GM21423 (cell line): Measurements from ENCODE around the gene CXCR1.
"Not testable (repeated sequence)": the region's sequence is repeated elsewhere in the genome, so short reads cannot be mapped to it uniquely, and the experiment has no call there.

ENCODE experiments used
- ATAC-seq: cut with Tn5 transposase; IDR thresholded peaks from one replicate; pipeline ENCODE4 v1.9.1; 2021; ENCODE audit warnings: mild to moderate bottlenecking, moderate library complexity; ENCODE audit not compliant: unreplicated experiment

CXCR1 gene

DNA sequence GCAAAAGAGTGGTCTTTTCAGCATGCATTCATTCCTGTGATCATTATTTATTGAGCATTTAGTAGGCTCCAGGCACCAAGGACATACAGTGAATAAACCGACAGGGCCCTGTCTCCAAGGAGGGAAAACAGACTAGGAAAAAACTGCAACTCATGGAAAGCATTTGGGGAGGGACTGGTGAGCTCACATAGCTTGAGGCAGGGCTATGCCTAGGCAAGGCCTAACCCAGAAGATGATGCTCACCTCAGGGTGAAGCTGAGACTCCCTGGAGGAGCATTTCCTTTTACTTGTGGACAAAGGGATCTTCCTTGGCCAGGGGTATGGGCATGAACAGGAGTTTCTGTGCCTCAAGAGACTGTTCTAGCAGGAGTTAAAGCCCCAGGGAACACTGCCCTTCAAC lies 3.9 kb downstream of the CXCR1 start:
- no peak for ATAC-seq

DNA sequence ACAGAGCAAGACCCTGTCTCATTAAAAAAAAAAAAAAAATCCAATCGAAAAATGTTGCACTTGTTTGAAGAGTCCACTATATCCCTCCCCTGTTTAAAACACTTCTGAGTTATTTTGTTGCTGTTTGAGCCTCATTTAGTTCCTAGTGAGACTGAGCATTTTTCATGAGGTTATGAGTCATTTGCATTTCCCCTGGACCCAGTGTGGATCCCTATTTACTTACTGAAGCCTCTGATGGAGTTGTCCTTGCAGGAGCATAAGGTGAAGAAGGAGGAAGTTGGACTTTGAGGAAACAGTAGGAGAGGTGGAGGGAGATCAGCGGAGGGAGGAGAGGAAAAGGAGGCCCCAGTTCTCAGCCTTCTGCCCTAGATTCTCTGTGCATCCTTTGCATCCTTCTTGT lies 5.1 kb downstream of the CXCR1 start:
- no peak for ATAC-seq

DNA sequence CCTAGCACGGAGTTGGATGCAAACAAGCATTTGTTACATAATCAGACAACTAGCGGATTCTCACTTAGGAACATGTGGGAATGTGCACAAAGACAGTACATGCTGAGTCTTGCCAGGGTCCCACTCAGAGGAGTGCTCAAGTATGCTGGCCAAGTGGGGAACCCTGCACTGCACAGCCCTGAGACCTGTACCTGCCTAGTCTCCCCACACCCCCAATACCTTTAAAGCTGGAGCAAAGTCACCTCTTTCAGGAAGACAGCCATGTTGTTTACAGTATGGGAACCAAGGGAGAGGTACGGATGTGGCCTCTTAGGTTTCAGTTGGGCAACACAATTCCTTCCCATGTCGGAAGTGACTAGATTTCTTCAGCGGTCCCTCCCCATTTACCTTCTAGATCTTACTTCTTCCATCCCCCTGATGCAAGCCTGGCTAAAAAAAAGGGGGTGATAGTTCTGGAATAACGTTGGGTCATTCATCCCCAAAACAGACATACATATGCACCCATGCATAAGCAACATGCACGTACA lies 10.7 kb downstream of the CXCR1 start:
- ATAC-seq = no peak

DNA sequence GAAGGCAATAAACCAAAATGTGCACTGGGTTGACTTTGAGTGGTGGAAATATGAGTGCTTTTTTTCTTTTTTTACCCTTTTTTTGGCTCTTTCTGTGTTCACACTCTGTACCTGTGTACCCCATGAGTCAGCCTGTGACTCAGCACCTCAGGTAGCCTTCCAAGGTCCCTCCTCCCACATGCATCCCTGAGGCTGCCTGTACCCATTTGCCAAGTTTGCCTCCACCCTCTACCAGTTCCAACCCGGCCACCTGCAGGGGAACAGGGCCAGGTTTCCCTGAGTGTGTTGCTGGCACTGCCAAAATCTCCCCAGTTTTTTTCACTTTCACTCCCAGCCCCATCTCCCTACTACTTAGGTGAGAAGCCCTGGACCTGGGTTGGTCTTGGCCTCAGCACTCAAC lies 14.0 kb downstream of the CXCR1 start:
- ATAC-seq = no peak

DNA sequence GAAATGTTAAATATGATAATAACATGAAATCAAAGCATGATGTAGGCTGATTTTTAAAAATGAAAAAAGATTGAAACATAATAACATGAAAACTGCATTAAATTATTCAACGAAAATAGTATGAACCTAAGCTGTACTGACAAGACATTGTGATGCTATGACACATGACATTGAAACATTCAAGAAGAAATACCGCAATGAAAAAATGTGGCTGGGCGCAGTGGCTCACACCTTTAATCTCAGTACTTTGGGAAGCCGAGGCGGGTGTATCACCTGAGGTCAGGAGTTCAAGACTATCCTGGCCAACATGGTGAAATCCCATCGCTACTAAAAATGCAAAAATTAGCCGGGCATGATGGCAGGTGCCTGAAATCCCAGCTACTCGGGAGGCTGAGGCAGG lies 14.6 kb downstream of the CXCR1 start:
- ATAC-seq = no peak

DNA sequence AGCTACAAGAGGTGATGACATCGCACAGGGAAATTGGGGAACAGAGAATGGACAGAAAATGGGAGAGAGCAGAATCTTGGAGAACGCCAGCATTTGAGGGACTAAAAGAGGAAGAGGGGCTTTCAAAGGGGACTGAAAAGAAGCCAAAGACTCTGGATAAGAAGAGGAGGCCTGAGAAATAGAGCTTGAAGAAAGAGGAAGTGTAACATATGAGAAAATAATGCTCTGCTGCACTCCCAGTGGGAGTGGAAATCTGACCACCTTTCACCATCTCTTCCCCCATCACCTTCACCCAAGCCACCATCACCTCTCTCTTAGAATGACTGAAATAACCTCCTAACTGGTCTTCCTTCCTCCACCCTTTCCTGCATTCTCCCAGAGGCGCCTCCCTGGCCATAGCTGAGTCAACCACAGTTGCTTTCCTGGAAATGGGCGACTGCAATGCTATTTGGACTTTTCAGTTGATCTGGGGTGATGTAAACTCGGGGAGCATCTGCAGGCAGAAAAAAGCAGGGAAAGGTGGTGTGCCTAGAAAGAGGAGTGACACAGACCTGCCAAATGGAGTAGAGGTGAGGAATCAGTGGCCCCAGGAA lies 16.8 kb downstream of the CXCR1 start:
- no peak for ATAC-seq

DNA sequence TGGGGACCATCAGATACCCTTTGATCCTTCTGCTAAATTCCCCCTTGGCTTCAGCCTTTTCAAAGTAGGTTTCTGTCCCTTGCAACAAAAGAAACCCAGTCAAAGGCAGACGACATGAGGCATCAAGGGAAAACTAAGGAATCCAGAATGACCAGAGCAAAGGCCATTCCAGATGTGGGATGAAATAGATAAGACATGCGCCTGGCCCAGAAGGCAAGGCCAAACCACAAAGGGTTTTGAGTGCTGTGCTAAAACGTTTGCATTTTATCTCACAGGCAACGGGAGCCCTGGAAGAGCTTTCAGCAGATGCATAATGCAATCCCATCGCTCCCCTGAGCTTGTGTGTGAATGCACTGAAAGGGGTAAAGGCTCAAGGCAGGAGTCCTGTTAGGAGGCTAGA lies 17.7 kb downstream of the CXCR1 start:
- ATAC-seq = no peak

DNA sequence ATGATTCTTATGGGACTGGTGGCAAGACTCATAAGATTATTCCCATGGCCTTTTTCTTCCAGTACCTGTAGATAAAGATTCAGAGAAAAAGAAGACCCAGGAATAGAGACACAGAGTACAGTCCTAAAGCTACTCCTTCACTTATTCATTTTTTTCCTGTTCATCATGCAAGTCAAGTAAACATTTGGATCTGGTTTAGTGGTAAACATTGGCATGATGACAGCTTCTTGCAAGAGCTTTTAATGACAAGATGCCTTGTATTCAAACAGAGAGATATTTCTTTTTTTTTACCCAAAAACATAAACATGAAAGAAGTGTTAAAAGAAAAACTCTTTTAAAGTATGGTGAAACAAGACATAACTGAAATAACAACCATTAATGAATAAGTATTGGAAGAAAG lies 20.7 kb downstream of the CXCR1 start:
- ATAC-seq = no peak

DNA sequence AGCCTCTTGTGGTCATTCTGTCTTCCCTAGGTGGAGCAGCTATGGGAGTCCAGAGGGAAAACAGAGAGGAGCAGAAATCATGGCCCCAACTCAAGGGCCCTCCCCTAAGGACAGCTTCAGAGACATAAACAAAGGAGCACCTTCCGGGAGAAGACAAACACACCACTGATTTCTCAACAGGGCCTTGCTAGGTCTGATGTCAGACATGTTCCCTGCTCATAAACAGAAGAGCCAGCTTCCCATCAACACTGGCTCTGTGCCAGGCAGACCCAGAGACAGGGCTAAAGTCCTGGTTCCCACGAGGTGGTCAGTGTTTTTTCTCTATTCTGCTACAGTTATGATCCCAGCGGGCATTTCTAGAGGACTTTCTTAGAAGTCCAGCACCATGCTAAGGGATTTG lies 21.6 kb downstream of the CXCR1 start:
- no peak for ATAC-seq

DNA sequence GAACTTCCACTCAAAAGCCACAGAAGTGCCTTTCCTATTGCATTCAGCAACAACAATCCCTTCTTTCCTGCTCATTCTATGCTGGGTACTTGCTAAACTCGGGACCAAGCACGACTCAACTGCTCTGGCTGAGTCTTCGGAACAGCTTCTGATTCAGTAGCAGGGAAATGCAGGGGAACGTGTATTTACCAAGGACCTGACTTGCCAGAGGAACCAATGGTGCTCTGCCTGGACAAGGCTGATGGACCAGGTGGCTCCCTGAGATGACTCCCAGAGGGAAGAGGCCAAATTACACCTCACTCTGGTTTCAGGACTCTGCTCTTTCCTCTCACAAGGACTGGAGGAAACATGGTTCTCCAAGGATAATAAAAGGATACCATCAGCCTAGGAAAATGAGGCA lies 28.7 kb downstream of the CXCR1 start:
- no peak for ATAC-seq

DNA sequence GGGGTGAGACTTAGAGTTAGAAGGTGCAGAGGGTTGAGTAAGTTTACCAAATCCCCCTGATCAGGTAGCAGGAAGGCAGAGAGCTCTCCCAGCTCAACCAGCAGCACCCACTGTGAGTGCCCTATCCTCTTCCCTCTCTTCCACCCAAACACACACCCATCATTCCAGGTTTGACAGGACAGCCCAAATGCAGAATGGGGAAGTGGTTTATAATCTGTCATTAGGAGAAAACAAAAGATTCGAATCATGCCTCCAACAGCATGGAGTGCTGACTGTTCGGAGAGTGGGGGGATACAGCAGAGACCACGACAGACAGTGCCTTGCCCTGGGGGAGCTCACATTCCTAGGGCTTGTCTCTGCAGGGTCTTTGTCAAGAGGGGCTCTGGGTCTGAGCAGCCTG lies 29.2 kb downstream of the CXCR1 start:
- ATAC-seq = no peak

DNA sequence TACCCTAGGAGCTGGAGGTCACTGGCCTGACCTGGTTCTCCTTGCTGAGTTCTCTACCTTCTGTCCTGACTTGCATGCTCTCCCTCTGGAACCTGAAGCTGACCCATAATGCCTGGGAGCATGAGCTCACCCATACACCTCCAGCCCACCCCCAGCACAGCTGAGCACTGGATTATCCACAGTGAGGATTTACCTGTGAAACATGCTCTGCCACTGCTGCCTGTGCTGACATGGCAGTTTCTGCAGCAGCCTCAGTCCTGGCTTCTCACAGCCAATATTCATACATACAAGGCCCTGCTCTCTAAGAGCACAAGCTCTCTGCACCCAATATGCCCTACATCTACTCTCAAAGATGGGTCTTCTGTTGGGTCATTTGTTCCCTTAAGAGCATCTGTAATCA lies 35.9 kb downstream of the CXCR1 start:
- ATAC-seq = no peak

DNA sequence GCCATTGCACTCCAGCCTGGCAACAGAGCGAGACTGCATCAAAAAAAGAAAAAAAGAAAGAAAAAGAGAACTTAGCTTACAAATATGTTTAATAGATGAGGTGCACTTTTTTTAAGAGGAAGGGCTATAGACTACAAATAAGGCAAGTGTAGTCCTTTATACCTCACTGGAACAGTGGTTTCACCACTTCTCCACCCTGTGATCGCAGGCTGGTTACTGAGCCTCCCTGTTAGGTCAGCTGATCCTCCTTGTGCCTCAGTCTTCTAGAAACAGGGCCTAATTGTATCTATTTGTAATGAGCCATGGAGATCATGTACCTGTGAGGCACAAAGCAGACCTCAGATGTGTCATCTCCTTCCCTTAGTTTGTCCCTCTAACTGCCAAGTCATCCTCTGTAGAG lies 36.4 kb downstream of the CXCR1 start:
- no peak for ATAC-seq

DNA sequence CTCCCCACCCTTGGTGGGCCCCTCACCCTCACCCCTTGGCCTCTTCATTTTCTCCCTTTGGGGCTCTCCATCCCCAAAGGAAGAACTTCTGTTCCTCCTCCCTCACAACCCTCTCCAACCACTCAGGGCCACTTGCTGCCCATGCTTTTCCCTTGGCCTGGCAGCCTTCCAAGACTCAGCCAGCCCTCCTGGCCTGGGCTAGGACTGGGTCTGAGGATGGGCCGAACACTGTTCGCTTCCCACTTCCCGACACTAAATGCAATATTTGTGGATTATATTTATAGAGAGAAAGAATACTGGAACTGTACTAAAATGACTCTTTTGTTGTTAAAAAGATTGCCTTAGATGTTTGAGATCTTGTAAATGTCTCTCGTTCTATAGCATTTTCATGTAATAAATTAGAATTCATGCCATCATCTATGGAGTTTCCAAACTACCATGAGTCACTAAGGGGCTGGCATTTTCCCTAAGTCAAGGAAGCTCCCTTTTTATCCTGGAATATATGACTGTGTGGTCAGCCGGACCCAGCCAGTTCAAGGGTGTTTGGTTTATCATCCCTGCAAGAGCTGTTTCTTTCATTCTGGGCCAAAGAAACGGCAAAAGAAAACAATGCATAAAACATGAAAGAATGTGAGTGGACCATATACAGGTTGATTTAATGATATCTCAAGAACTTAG lies 37.2 kb downstream of the CXCR1 start:
- no peak for ATAC-seq

DNA sequence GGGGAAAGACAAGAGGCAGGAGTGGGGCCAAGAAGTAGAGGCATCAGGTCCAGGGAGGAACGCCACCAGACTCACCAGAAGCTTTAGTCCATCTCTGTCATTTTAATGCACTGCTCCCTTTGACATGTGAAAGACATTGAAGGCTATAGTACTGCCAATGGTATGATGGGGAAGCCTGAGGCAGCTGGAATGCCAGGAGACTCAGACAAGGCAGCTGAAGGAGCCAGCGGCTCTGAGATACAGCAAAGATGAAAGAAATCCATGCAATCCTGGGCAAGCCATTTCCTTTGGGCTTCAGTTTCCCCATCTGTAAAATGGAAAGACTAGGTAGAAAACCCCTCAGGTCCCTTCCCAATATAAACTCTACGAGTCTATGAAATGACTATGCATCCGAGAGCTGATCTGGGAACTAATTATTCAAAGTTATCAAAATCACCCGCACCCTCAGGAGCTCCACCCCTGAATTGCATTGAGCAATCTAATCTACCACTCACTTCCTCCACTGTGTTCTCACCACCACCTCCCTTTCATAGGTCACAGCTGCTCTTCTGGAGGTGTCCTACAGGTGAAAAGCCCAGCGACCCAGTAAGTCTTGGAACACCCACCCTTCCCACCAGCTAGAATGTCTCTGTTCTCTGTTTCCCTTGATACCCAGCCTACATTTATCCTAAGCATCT lies 37.8 kb downstream of the CXCR1 start:
- ATAC-seq = no peak

DNA sequence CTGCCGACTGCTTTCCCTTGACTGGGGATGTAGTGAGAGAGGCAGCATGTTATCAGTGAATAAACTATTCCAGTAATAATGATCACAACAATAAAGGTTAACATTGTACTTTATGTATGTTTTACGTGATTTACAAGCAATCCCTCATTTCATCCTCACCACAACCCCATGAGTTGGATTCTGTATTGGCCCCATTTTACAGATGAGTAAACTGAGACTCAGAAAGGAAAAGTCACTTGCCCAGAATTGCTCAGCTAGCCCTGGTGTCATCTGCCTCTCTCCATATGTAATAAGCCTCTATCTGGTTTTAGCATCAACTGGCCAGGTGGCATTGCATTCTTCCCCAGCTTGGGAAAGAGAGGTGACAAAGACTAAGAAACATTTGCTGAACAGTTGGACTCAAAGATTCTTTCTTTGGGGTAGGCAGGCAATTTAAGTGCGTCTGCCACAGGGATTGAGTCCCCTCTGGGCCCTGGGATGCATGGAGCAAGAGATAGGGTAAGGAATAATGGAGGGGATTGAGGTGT lies 38.8 kb downstream of the CXCR1 start:
- no peak for ATAC-seq

DNA sequence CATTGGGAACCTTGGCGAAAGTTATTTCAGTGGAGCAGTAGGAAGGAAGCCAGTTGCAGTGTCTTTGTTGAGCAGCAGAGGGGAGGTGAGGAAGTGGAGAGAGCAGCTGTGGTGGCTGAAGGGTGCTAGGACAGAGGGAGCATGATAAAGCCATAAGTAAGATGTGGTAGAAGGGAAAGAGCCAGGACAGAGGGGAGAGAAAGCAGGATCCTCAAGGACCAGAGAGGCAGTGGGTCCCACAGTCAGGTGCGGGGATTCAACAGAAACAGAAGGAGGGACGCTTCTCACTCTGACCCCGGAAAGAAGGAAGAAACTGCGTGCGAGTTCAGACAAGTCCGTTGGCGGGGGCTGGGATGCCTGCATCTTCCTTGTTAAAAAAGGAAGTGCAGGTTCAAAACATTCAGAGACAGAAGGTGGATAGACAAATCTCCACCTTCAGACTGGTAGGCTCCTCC lies 41.1 kb downstream of the CXCR1 start, which contains the start of gene CXCR2:
TSS of gene CXCR2 (plus strand) at position 403 of the 455 bp plus-strand sequence. CDS start 8,774 bp downstream, outside the sequence.
- no peak for ATAC-seq

DNA sequence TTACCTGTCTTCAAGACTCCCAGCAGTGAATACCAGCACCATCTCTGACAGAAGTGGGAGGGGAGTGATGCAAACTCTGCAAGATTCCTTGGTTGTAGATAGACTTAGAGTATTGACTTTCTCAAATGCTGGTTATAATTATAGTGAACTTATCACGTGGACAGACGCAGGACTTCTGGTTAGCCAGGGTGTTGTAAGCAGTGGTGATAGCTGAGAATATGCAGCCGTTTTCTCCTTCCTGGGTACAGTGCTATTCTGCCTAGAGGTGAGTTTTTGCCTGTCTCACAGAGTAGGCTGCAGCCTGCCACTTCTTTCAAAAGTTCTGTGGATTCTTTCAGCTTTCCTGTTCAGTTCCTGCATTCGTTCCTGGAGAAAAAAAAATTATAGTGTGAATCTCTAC lies 41.7 kb downstream of the CXCR1 start:
- no peak for ATAC-seq

DNA sequence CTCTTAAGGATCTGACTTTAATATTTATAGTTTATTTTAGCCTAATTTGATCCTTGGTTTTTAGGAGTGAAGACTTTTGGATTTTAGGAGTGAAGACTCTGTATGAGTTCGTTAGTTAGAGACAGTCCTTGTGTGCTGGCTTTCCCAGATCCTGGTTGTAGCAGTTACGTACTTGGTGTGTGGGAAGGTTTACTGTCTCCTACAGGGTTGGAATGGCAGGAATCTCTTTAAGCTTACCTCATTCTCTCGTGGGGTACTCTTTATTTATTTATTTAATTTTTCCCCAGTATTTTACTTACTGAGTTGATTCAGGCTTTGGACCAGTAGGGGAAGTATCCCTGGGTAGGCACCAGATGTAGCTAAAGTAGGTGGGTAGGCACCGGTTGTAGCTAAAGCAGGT lies 42.8 kb downstream of the CXCR1 start:
- no peak for ATAC-seq

DNA sequence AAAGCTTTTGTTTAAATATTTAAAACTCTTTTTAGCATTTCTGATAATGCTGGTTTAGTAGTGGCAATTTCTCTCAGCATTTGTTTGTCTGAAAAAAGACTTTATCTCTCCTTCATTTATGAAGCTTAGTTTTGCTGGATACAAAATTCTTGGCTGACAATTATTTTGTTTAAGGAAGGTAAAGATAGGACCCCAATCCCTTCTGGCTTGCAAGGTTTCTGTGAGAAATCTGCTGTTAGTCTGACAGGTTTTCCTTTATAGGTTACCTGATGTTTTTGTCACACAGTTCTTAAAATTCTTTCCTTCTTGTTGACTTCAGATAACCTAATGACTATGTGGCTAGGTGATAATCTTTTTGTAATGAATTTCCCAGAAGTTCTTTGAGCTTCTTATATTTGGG lies 44.5 kb downstream of the CXCR1 start:
- ATAC-seq = not testable (repeated sequence)

DNA sequence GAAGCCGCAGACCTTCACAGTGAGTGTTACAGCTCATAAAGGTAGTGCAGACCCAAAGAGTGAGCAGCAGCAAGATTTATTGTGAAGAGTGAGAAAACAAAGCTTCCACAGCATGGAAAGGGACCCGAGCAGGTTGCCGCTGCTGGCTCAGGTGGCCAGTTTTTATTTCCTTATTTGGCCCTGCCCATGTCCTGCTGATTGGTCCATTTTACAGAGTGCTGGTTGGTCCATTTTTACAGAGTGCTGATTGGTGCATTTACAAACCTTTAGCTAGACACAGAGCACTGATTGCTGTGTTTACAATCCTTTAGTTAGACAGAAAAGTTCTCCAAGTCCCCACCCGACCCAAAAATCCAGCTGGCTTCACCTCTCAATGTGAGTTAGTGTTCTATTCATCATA lies 45.0 kb downstream of the CXCR1 start:
- ATAC-seq = not testable (repeated sequence)
